Effector memory CD4-positive, alpha-beta T cell (primary cell): ENCODE data around the gene DLK1.

Source experiments
- DNase-seq, 3 donors: peaks; one replicate each; pipeline ENCODE4 v3.0.0-alpha.2; 2020
- H3K27ac ChIP-seq: 2 replicates; pipeline ENCODE4 v1.7.0; 2013; ENCODE audit warnings: mild to moderate bottlenecking, low read length, moderate library complexity; ENCODE audit not compliant: insufficient read depth, poor library complexity, severe bottlenecking
- H3K27me3 ChIP-seq: replicated peaks from 2 replicates; pipeline ENCODE4 v1.7.0; 2013; ENCODE audit warnings: mild to moderate bottlenecking, low read length; ENCODE audit not compliant: insufficient read depth, control insufficient read depth, poor library complexity, severe bottlenecking
- H3K36me3 ChIP-seq: 2 replicates; pipeline ENCODE4 v1.7.0; 2013; ENCODE audit warnings: mild to moderate bottlenecking, low read length, moderate library complexity; ENCODE audit not compliant: control insufficient read depth, insufficient read depth
- H3K4me1 ChIP-seq: 2 replicates; pipeline ENCODE4 v1.7.0; 2013; ENCODE audit warnings: low read length, mild to moderate bottlenecking; ENCODE audit not compliant: control insufficient read depth, insufficient read depth, poor library complexity, severe bottlenecking
- H3K4me3 ChIP-seq: 2 replicates; pipeline ENCODE4 v1.7.0; 2013; ENCODE audit warnings: low read length, low read depth, mild to moderate bottlenecking; ENCODE audit not compliant: insufficient read depth, poor library complexity, severe bottlenecking
- H3K9me3 ChIP-seq: 2 replicates; pipeline ENCODE4 v1.7.0; 2013; ENCODE audit warnings: mild to moderate bottlenecking, low read length, moderate library complexity; ENCODE audit not compliant: control insufficient read depth

DLK1 gene

GRCh38 chr14:100723830-100724437 is 2.8 kb upstream of the DLK1 start:
- Histone ChIP-seq H3K36me3 (no peaks in the 10 kb centered on the region), H3K9me3 (no peaks in the 10 kb centered on the region), H3K27ac (no peak overlapping the region), H3K4me1 (no peaks in the 10 kb centered on the region), H3K4me3 (no peak overlapping the region), H3K27me3 (no peaks in the 10 kb centered on the region)
- DNase-seq, result no peak

DNA sequence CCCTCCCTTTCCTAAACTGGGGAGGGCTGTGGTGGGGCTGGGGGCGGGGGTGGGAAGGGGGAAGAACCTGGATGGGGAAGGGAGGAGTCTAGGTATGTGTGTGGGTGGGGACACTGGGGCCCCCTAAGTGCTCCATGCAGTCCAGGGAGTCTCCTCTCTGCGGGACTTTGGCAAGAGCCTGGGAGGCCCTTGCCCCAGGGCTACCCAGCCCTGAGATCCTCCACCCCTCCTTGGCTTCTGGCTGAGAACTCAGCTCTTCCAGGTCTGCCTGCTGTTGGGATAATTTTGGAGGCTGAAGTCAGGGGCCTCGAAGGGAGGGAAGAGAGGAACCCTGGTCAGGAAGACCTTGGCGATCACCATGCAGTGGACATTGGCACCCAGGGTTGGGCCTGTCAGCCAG is 2.2 kb upstream of the DLK1 start:
- DNase-seq, result no peak
- Histone ChIP-seq H3K9me3 (no peaks in the 10 kb centered on the region), H3K4me1 (no peaks in the 10 kb centered on the region), H3K36me3 (no peaks in the 10 kb centered on the region), H3K27me3 (no peaks in the 10 kb centered on the region), H3K27ac (no peak overlapping the region), H3K4me3 (no peak overlapping the region)

GRCh38 chr14:100725587-100726387 is 905 bp upstream of the DLK1 start:
- no peak overlapping the region for H3K4me3 ChIP-seq
- H3K27ac ChIP-seq, result no peak overlapping the region
- no peaks in the 10 kb centered on the region for H3K4me1 ChIP-seq
- DNase-seq, result no peak
- H3K9me3 ChIP-seq, result no peaks in the 10 kb centered on the region
- H3K27me3 ChIP-seq, result no peaks in the 10 kb centered on the region
- no peaks in the 10 kb centered on the region for H3K36me3 ChIP-seq

DNA sequence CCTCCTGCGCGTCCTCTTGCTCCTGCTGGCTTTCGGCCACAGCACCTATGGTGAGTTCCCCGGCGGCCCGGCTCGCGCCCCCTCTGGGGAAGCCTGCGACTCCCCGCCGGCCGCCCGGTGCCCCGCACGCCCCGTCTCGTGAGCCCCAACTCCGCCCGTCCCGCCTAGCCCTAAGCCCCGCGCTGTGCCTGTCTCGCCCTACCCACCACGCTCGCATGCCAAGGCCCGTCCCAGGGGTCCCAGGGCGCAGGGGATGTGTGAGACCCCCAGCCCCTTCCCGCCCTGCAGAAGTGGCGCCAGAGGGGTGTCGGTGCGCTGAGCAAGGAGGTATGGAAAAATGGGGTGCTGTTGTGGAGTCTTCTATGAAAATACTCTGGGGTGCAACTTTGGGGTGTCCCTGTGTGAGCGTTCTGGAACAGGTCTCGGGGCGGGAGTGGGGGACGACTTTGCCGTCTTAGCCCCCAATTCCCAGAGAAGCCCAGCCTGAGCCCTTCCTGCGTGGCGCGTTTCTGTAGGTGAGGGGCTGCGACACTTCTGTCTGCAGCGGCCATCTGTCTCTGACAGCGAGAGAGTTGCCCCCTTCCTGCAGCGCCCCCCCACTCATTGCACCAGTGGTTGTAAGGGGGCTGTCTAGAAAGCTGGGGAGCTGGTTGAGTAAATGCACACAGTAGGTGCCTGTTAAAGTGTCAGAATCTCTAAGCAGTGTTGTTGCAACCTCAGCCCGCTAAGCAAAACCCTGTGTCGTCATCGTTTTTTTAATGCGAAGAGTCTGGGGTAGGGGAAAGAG is 587 bp downstream of the DLK1 start:
- Histone ChIP-seq H3K9me3 (no peaks in the 10 kb centered on the region), H3K4me3 (no peak overlapping the region), H3K4me1 (no peaks in the 10 kb centered on the region), H3K27me3 (no peaks in the 10 kb centered on the region), H3K36me3 (no peaks in the 10 kb centered on the region), H3K27ac (no peak overlapping the region)
- no peak for DNase-seq

DNA sequence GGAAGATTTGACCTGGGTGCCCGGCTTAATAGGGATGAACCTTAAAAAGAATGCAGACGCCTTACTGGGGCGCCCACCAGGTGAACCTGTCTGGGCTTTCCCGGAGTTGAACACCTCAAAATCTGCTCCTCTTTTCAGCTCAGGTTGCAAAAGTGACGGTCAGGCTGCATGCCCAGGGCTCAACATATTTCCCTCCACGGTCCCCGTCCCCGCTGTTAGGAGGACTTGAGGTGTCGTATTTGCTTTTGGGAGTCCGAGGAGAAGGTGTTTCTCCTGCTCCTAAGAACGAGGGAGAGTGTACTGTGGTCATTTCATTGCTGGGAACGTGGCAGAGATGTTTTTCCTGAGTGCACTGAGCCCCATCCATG is 1.2 kb downstream of the DLK1 start:
- no peak for DNase-seq
- no peaks in the 10 kb centered on the region for H3K27me3 ChIP-seq
- no peaks in the 10 kb centered on the region for H3K9me3 ChIP-seq
- H3K4me1 ChIP-seq, result no peaks in the 10 kb centered on the region
- no peak overlapping the region for H3K27ac ChIP-seq
- H3K36me3 ChIP-seq, result no peaks in the 10 kb centered on the region
- no peak overlapping the region for H3K4me3 ChIP-seq

GRCh38 chr14:100728962-100729361 is 2.3 kb downstream of the DLK1 start:
- Histone ChIP-seq H3K27ac (no peak overlapping the region), H3K36me3 (no peaks in the 10 kb centered on the region), H3K4me3 (no peak overlapping the region), H3K9me3 (no peaks in the 10 kb centered on the region), H3K4me1 (no peaks in the 10 kb centered on the region), H3K27me3 (no peaks in the 10 kb centered on the region)
- DNase-seq, result no peak

GRCh38 chr14:100729982-100730381 is 3.3 kb downstream of the DLK1 start:
- Histone ChIP-seq H3K4me1 (no peaks in the 10 kb centered on the region), H3K4me3 (no peak overlapping the region), H3K36me3 (no peaks in the 10 kb centered on the region), H3K27ac (no peak overlapping the region), H3K27me3 (no peaks in the 10 kb centered on the region), H3K9me3 (no peaks in the 10 kb centered on the region)
- DNase-seq, result no peak

DNA sequence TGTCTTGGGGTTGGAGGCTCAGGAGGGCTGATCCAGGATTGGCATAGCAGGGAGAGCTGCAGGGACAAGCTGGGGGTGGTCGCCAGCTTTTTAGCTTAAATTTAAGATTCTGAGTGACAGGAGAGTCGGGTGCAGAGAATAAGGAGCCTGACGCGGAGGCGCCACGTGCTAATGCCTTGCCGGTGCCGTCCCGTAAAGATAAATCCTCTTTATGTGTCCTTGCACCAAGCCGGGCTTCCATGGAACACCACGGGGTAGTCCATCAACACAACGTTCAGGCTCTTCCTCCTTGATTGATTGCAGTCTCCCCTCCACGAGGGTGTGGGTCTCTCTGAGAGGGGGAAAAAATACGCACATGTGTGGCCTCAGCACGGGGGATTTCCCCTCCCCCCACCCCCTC is 3.9 kb downstream of the DLK1 start:
- no peaks in the 10 kb centered on the region for H3K27me3 ChIP-seq
- H3K4me1 ChIP-seq, result no peaks in the 10 kb centered on the region
- no peak overlapping the region for H3K27ac ChIP-seq
- no peaks in the 10 kb centered on the region for H3K9me3 ChIP-seq
- no peak for DNase-seq
- no peaks in the 10 kb centered on the region for H3K36me3 ChIP-seq
- no peak overlapping the region for H3K4me3 ChIP-seq

- Histone ChIP-seq H3K4me3 (no peak overlapping the region), H3K27me3 (no peaks in the 10 kb centered on the region)
These were observed 4.4 kb downstream of the DLK1 start for GRCh38 chr14:100731011-100731670.

More at GRCh38 chr14:100731011-100731670, 4.4 kb downstream of the DLK1 start:
- Histone ChIP-seq H3K27ac (no peak overlapping the region), H3K9me3 (no peaks in the 10 kb centered on the region), H3K36me3 (no peaks in the 10 kb centered on the region), H3K4me1 (no peaks in the 10 kb centered on the region)
- no peak for DNase-seq
